ENCODE data around the gene AGBL1. TPM values are rescaled to one million over a fixed set of nuclear protein-coding genes. Genes with fewer than 3 reads are reported as not detected.

Gene AGBL1
- total RNA-seq, 4 donors from 2014 or later: 0.32 to 0.40 TPM; not detected in 2

GRCh38 chr15:86066174-86066834, 13.4 kb upstream of the AGBL1 start:
- H3K4me3 ChIP-seq: no peak overlapping the region
- 83 to 92% methylated on average over 3 to 5 of the region's 6 CpGs for WGBS, 2 donors (ENCODE audit: low coverage in 1 of 2)
- TF ChIP-seq POLR2AphosphoS5 (IDR thresholded peaks at IDR 0.05) (no peak), POLR2A (IDR thresholded peaks at IDR 0.05) (no peak)
- intact Hi-C loops (cut with DNase I; ENCODE audit: low total_unique reads): no loop called here
- peaks cover 6% of the 10 kb centered on the region for H3K27me3 ChIP-seq
- H3K36me3 ChIP-seq: no peaks in the 10 kb centered on the region
- no peak overlapping the region for H3K27ac ChIP-seq
- no peak for DNase-seq
- H3K4me1 ChIP-seq: no peaks in the 10 kb centered on the region
- H3K9me3 ChIP-seq: no peaks in the 10 kb centered on the region
- in situ Hi-C loops (cut with MboI; ENCODE audit: low pct_ligation_motif_present in 1 of 4, low pct_unique_long_range_greater_than_20kb in 1 of 4, low sequenced_read_pairs in 3 of 4): loop anchor here in 1 of 4 donors (10.0 kb wide), 1 partner anchor 62 kb away; no protein-coding TSS in a partner anchor

- intact Hi-C loops (cut with DNase I; ENCODE audit: low total_unique reads) (loop anchor here (5.0 kb wide), 1 partner anchor 1574 kb away; no protein-coding TSS in a partner anchor), in situ Hi-C loops (cut with MboI; ENCODE audit: low pct_ligation_motif_present in 1 of 4, low pct_unique_long_range_greater_than_20kb in 1 of 4, low sequenced_read_pairs in 3 of 4) (no loop called here)
- WGBS, 2 donors (ENCODE audit: low coverage in 1 of 2): 50 to 55% methylated on average over 1 of the region's 1 CpG
- DNase-seq: no peak
- Histone ChIP-seq H3K4me1 (no peaks in the 10 kb centered on the region), H3K27ac (no peak overlapping the region), H3K36me3 (no peaks in the 10 kb centered on the region), H3K4me3 (no peak overlapping the region), H3K9me3 (no peaks in the 10 kb centered on the region), H3K27me3 (peaks cover 4% of the 10 kb centered on the region)
- TF ChIP-seq EP300 (IDR thresholded peaks at IDR 0.05; ENCODE audit: low read depth) (no peak), POLR2A (IDR thresholded peaks at IDR 0.05) (no peak), CTCF (IDR thresholded peaks at IDR 0.05) (no peak), POLR2AphosphoS5 (IDR thresholded peaks at IDR 0.05) (no peak)
Observed at GRCh38 chr15:86073281-86073680, 6.4 kb upstream of the AGBL1 start.

DNA sequence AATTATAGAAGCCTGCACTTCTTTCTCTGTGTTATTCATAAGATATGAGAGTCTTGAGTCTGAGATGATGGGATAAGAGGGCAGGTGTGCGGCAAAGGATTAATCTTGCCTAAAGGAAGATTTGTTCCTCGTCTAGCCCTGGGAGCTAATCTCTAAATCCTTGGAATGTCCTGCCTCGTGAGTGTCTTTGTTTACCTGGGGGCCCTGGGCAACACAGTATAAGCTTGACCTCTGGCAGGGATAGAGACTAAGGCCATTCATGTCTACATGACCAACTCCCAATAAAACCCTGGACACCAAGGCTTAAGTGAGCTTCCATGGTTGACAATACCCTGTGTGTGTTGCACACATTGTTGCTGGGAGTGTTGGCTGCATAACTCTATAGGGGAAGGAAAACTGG, 3.2 kb upstream of the AGBL1 start:
- Histone ChIP-seq H3K27ac (no peak overlapping the region), H3K27me3 (peaks cover 4% of the 10 kb centered on the region), H3K36me3 (no peaks in the 10 kb centered on the region), H3K4me3 (no peak overlapping the region), H3K4me1 (no peaks in the 10 kb centered on the region), H3K9me3 (no peaks in the 10 kb centered on the region)
- in situ Hi-C loops (cut with MboI; ENCODE audit: low pct_ligation_motif_present in 1 of 4, low pct_unique_long_range_greater_than_20kb in 1 of 4, low sequenced_read_pairs in 3 of 4): no loop called here
- DNase-seq: no peak
- WGBS, 2 donors (ENCODE audit: low coverage in 1 of 2): 32 to 80% methylated on average over 1 to 3 of the region's 3 CpGs
- intact Hi-C loops (cut with DNase I; ENCODE audit: low total_unique reads): no loop called here
- TF ChIP-seq CTCF (IDR thresholded peaks at IDR 0.05): no peak
- TF ChIP-seq POLR2A (IDR thresholded peaks at IDR 0.05): no peak
- TF ChIP-seq POLR2AphosphoS5 (IDR thresholded peaks at IDR 0.05): no peak
- no peak for TF ChIP-seq EP300 (IDR thresholded peaks at IDR 0.05; ENCODE audit: low read depth)

DNA sequence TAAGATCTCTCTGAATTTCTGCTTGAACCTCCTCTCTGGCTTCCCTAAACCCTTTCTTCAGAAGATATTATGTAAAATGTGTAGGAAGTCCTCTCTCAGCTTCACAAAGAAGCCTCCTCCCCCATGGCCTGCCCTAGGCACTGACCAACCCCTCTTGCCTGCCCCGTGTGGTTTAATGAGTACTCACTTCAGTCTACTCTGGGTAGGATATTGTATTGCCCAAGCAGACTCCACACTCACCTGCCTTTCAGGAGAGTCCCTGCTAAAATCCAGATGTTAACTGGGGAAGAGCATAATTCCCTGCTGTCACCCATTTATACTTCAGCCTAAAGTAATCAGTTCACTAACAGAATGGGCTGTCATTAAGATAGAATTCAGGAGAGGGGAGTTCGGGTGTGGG, 2.6 kb upstream of the AGBL1 start:
- no peak overlapping the region for H3K4me3 ChIP-seq
- 26 to 33% methylated on average over 1 to 2 of the region's 2 CpGs for whole genome bisulfite sequencing, 2 donors (ENCODE audit: low coverage in 1 of 2)
- peaks cover 4% of the 10 kb centered on the region for H3K27me3 ChIP-seq
- no peak for TF ChIP-seq EP300 (IDR thresholded peaks at IDR 0.05; ENCODE audit: low read depth)
- TF ChIP-seq POLR2AphosphoS5 (IDR thresholded peaks at IDR 0.05): no peak
- TF ChIP-seq CTCF (IDR thresholded peaks at IDR 0.05): no peak
- TF ChIP-seq POLR2A (IDR thresholded peaks at IDR 0.05): no peak
- intact Hi-C loops (cut with DNase I; ENCODE audit: low total_unique reads): no loop called here
- H3K4me1 ChIP-seq: no peaks in the 10 kb centered on the region
- H3K27ac ChIP-seq: no peak overlapping the region
- in situ Hi-C loops (cut with MboI; ENCODE audit: low pct_ligation_motif_present in 1 of 4, low pct_unique_long_range_greater_than_20kb in 1 of 4, low sequenced_read_pairs in 3 of 4): no loop called here
- no peaks in the 10 kb centered on the region for H3K36me3 ChIP-seq
- no peak for DNase-seq
- H3K9me3 ChIP-seq: no peaks in the 10 kb centered on the region

Data from transverse colon (tissue), 4 donors.